Activated CD8-positive, alpha-beta memory T cell treated with anti-CD3 and anti-CD28 coated beads, Interleukin-2, amount 50 U/mL, for 1 hour (primary cell): ENCODE results near the gene CDC26.
"Not testable (repeated sequence)": the region's sequence is repeated elsewhere in the genome, so short reads cannot be mapped to it uniquely, and the experiment has no call there.

Source experiments
- DNase-seq: peaks from one replicate; pipeline ENCODE4 v3.0.0-alpha.2; 2020; ENCODE audit errors: extremely low read depth

CDC26 gene

DNA sequence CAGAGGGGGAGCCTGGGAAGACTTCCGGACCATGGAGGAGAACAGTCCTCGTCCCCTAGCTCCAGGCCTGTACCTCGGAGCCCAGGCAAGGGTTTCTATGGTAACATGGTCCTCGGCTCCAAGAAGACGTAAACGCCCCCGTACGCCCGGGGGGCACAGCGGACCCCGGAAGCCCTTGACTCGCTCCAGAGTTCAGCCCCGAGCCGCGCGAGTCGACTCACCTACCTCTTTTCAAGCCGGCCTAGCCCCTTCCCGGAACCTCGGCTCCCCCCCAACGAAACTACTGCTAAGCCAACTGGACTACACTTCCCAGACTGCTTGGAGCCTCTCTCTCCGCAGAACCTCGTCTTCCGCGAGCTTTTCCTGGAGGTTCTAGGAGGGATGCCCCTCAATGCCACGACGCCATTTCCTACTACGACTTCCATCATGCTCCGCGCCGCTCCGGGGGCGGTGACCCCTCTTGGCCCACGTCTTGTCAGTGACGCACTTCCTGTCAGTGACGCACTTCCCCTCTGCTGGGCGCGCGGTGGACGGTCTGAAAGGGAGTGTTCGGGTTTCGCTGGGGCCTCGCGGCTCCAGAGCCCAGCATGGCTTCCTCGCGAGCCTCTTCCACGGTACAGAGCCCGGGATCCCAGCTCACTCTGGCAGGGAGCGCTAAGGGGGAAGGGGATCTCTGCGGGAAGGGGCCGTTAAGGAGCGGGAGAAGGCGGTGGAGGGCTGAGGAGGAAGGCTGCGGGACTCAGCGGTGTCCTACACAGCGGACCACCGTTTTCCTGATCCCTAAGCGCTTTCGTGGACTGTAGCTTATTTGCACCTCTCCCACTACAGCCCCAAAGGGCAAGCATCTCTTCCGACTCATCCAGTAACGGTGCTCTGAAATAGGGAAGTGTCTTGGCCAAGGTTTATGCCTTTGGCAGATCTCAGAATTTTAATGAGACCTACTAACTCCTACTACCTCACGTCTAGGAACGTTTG, at the start of gene CDC26, which contains the start of gene PRPF4:
Gene CDC26, minus strand, starts transcription at position 416 of the 975 bp plus-strand sequence. CDS start 3,065 bp downstream, outside the sequence.
Gene PRPF4, plus strand, starts transcription at position 502 of the 975 bp plus-strand sequence. Its CDS starts 86 bp downstream, at position 588.
- peak; percentile 88 for DNase-seq

DNA sequence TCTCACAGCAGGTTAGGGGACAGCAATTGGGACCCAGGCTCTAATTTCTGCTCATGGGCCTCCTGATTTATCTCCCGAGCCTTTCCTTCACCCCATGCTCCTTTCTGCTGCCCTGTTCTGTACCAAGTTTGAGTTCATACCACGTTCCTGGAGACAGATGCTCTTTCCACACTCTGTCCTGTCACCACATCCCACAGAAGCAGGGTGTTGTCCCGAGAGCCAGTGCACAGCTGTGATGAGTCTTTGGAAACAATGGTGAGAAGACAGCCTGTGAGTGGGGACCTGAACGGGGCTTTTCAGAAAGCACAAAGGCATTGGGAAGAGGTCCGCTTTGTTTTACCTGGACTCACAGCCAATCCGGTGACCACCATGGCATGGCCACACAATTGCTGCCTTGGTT, 47.3 kb upstream of the CDC26 start:
- DNase-seq = no peak

DNA sequence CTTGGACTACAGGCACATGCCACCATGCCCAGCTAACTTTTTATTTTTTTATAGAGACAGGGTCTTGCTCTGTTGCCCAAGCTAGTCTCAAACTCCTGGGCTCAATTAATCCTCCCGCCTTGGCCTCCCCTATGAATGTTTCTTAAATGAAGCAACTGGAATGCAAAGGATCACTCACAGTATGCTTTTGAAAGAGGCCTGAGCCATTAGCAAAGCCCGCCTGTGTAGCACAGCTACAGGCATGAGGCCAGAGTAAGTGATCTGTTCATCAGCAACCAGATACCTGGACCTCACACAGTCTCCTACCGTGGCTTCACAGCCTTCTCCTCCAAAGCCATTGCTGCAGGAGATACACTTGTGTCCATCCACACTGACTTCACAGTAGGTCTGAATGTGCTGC, 44.7 kb upstream of the CDC26 start:
- no peak for DNase-seq

DNA sequence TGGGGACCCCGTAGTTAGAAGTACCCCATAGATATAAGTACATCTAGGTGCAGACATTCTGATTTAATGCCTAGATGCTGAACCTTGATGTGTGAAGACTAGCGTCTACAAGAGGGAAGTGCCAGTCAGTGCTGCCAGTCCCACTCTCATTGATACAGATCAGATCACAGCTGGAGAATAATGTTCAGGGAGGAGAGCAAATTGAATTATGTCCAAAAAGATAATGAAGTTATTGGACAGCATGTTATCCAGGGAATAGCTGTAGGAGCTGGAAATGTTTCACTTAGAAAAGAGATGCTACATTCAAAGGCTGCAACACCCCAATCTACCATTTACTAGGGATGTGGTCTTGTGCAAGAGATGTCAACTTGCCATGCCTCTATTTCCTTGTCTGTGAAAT, 43.7 kb upstream of the CDC26 start:
- DNase-seq = no peak

DNA sequence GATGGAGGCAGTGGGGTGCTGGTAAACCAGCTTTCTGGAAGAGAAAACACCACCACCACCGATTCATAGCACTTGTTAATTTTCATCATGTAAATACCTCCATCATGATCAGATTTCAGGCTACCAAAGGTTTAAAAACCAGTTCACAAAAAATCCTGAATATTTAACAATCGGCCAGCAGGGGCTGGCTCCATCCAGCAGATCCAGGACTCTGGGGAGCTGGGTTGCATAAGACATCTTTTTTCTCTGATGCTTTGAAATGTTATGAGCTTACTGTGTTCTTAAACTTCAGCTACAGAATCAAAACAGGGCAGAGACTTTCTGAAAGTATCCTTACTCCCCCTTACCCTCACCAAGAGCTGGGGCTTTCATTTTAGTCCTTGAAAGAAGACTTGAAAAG, 42.4 kb upstream of the CDC26 start:
- no peak for DNase-seq

DNA sequence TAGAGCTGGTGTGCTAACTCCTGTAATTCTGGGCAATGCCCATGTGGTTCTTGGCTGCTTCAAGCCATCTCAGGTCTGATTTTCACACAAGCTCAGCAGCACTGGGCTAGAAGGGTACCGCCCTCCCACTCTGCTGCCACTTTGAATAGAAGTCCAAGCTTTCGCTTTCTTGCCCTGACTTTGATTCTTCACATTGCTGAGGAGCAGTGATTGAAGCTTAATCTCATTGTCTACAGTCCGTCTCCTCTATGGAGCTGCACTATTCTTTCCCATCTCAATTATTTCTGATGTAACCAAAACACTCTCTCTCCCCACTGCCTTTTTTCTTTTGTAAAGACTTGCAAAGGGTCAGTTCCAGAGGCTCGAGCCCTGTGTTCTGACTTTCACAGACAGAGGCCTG, 40.7 kb upstream of the CDC26 start:
- DNase-seq = no peak

DNA sequence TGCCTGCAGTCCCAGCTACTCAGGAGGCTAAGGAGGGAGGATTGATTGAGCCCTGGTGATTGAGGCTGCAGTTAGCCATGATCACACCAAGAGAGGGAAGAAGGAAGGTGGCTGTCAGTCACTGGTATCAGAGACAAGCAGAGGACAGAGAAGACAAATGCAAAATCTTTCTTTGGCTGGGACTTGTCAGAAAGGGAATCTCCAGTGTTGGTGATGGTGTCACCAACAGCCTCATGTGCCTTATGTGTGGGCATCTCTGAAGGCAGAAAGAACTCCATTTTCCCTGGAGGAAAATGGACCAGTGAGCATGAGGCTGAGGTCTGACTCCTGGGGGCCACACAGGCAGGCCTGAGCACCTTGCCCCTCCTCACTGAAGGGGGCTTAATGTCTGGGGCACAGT, 39.9 kb upstream of the CDC26 start:
- DNase-seq = no peak

DNA sequence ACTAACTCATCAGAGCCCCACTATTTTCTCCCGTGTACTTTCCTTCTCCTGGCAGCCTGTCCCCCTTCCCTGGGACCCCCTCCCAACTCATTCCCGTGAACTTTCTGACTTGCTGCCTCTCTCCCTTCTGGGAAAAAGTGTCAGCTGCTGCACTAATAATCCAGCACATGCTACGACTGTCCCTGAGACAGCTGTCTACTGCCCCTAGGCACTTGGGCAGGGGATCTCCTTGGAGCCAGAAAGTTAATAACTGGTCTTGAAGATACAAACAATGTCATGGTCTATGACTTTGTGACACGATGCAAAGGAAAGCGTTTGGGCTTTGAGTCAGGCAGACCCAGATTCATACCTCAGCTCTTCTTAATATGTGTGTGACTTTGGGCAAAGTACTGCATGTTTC, 37.9 kb upstream of the CDC26 start:
- no peak for DNase-seq

DNA sequence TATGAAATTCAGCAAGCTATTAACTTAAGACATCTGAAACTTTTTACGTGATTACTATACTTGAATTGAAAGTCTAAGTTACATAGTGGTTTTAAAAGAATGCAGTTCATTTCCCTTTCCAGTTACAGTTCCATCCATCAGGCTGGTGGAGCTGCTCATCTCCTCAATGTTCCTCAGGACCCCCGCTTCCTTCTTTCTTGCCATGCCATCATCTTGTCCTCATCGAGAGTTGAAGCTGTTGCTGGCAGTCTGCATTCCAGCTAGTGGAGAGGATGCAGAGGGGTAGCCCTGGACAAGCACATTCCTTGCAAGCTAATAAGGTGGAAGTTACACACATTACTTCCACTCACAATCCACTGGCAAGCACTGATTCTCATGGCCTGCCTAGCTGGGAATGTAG, 36.6 kb upstream of the CDC26 start:
- no peak for DNase-seq

DNA sequence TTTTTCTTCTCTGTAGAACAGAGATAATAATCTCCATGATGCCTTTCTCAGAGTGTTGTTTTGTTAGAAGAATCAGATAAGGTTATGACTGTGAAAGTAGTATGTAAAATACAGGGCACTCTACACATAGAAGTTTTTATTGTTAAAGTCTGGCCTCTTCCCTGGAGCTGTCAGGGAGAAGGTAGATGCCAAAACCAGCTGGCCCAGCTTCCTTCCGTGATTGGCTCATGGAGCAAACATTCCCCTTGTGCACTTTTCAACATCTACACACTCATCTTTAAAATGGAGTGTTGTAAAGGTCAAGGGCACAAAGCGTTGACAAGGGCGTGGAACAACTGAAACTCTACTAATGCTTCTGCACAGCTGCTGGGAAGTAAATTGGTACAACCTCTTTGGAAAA, 35.2 kb upstream of the CDC26 start:
- no peak for DNase-seq

DNA sequence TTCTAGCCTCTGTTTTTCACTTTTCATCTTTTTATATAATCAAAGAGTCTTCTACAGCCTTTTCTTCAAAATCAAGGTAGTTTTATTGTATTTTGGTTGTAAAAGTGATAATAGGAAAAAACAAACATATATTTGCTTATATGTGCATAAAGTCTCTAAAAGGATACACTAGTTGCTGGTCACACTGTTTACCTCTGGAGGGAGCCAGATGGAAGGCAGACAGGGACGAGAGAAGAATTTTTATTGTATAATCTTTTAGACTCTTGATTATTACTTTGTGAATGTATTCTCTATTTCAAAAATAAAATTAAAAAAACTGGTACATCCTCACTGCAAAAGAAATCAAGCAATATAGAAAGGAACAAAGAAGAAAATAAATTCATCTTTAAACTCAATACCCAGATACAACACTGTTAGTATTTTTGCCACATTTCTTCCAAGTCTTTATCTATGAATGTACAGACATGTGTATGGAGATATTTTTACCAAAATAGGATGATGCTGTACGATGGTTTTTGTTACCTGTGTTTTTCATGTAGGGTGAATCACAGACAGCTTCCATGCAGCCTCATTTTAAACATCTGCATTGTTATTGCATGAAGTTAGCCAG, 33.9 kb upstream of the CDC26 start:
- DNase-seq = no peak

DNA sequence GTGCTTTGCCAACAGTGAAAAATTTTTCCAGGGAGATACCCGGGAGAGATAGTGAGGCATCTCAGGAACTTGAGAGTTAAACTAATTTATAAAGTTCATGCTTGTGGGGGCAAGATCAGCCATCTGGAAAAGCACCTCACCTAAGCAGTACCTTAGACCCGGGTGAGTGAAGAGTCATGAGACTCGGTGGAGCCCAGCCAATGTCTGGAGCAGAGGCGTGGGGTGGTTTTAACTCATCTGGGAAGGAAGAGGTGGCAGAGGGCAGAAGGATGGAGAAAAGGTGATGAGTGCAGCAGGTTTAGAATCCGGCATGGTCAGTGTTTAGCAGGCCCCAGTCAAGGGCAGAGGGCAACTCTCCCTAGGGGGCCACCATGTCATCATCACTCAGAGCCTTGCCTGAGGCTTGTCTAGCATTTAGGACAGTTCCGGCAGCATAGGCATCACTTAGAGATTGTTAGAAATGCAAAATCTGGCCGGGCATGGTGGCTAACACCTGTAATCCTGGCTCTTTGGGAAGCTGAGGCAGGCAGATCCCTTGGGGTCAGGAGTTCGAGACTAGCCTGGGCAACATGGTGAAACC, 32.1 kb upstream of the CDC26 start:
- no peak for DNase-seq

DNA sequence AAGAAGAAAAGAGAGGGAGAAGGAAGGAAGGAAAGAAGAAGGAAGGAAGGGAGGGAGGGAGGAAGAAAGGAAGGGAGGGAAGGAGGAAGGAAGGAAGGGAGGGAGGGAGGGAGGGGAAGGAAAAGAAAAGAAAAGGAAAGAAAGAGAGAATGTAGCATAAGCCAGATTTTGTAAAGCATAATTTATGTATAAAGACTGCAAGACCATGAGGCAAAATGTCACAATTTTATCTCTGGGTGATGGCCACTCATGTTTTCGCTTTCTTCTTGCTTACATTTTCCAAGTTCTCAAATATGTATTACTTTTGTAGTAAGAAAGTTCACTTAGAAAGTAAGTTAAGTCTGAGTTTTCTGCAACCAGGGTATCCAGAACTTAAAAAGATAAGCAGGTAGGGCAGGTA, 31.2 kb upstream of the CDC26 start:
- no peak for DNase-seq

DNA sequence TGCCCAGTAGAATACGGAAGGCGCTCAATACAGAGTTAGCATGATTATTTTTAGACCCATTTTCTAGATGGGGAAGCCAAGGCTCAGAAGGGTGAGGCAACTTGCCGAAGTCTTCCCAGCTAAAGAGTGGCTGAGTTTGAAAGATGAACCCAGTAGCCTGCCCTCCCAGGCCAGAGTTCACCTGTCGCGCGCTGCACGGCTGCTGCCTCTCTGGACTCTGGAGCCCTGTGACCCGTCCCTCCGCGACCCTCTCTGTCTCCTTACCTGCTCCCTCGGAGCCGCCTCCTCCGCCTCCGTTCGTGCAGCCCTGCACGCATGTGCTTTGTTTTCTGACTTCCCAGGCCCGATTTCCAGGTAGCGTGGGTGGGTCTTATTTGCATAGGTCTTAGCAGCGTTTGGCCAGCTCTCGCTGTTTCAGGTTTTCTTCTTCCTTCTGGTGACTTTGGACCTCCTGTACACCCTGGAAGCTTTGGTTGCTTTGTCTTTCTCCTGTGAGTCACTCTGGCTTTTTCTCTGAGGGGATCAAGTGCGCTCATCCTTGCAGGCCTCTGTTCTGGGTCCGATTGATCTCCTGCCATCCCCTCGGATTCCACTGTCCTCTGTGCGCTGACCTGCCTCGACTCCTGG, 27.5 kb upstream of the CDC26 start, which contains the start of gene RNF183:
Gene RNF183, minus strand, starts transcription at position 585 of the 627 bp plus-strand sequence. CDS start 5,192 bp downstream, outside the sequence.
- no peak for DNase-seq

DNA sequence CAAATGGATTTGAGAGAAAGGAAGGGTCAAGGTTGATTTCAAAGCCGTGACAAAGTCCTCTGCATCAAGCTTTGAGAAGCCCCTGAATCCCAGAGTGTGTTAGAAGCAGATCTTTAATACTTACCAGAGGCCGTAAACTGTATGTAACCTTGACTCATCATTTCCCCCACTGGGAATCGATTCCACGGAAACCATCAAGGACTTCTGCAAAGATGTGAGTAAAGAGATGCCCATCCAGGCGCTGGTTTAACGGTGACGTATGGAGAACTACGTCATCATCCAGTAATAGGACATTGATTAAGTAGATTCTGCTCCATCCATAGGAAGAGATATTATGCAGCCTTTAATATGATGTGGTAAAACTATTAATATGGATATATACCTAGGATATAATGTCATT, 26.2 kb upstream of the CDC26 start:
- no peak for DNase-seq

DNA sequence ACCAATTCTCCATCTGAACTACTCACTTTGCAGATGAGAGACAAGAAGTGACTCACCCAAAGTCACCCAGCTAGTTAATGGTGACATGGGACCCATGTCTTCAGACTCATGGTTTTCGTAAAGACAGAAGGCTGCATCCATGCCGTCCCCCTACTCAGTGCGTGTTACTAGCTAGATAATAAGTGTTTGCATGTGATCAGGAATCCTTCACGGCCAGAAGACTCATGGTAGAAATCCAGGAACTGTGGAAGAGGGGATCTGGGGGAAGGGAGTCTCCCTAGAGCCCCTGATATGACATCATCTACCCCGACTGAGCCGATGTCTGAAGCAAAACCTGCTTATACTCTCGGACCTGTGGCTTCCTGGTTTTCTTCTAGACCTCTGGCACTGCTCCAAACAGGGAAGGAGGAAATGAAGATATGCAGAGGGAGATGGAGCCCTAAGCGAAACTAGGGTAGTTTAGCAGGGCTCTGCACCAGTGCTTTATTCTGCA, 24.5 kb upstream of the CDC26 start:
- DNase-seq = no peak

DNA sequence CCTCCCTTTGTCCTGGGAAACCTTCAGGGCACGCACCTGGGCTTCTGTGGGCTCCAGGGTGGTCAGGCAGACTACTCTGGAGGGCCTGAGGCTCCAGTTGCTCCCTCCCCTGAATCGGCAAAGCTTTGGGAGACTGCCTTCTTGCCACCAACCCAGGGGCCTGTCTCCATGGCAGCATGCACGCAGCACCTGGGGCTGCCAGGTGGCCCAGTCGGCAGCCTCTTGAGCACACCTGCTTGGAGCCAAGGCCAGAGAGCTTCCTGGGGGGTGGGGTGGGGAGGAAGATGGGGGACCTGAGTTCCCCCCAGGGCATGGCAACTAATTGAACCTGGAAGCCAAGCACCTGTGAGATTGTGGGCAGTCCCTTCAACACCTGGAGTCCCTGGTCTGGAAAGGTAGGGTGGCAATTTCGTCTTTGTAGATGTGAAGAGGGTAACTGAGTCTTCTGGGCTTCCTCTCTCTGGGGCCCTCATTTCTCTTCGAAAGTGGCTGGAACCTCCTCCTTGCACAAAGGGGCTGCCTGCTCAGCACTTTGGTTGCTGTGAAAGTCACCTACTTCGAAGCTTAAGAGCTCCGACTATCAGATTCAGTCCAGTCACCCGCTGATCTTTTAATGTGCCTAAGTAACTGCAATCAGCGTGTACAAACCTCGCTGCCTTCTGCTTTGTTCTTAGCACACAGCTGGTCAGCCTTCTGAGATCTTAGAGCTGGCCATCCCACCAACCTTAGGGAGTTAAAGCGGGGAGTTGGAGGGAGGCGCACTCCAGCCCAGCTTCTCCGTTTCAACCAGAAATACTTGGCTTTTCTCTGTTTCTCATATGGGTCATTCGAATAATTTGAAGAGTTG, 23.8 kb upstream of the CDC26 start:
- DNase-seq = no peak

DNA sequence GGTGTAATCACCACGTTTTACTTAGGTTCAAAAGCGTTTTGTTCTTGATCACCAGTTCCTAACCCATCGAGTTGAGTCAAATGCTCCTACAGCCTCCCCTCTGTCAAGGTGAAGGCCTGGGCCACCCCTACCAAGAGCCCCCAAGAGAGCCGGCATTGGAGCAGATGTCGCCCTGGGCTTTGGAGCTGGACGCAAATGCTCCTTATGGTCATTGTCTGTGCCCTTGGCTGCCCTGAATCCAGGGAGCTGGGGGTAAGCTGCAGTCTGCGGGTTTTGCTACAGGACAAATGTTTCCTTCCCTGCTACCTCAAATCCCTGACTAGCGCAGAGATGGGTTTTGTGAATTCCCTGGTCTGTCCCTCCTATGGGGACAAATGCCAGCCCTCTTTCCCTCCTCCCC, 22.9 kb upstream of the CDC26 start:
- DNase-seq = no peak

DNA sequence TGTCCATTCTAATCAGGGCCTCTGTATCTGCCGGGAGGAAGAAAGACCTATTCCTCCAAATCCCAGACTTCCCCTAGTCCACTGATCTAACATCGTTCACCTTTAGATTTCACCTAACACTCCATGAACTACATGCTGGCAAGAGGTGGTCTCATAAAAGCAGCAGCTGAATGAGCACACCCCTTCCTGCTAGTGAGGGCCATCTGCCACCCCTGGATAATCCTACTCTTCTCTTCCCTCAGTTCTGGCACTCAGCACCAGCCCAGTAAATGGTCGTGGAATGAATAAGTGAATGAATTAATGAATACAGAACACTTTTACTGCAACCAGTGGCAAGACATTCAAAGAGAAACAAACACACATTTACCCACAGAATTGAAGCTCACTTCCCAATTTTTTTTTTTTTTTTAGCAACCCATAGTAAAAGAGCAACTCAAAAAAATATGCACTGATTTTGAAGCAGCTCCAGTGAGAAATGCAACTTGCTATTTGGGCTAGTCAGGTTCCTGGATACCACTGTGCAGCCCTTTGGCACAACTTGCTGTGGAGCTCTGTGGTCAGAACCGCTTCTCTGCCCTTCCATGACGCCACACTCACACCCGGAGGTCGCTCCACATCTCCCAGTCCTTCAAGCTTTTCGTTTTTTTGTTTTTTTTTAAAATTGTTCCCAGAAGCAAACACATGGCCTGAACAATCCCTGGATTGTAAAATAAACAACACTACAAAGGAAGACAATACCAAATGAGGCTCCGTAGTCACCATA, 21.6 kb upstream of the CDC26 start:
- DNase-seq = no peak

DNA sequence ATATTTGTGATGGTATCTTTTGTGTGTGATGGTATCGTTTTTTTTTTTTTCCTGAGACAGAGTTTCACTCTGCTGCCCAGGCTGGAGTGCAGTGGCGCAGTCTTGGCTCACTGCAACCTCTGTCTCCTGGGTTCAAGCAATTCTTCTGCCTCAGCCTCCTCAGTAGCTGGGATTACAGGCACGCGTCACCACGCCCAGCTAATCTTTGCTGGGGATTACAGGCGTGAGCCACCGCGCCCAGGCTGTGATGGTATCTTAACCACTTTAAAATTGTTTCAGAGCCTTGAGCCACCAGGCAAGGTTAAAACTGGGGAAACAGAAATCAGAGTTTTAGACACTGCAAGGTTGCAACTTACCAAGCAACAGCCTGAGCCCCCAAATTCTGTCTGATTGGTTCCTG, 20.9 kb upstream of the CDC26 start:
- DNase-seq = not testable (repeated sequence)
